GM10248 (cell line): ENCODE data around the gene PTPN2.

Source experiments
- CTCF ChIA-PET: fragments of 300-600 bp; sonication (Branson Sonifier 250); formaldehyde crosslinking; extraction: SDS; loops from one replicate; lab custom pipeline; 2021; ENCODE audit warnings: antibody characterized with exemption; lab: Yijun Ruan, JAX
- POLR2A ChIA-PET: fragments of 350-650 bp; sonication (Branson Sonifier 250); formaldehyde crosslinking; extraction: SDS; loops from one replicate; lab custom pipeline; 2020; ENCODE audit warnings: antibody characterized with exemption; lab: Yijun Ruan, JAX
- DNase-seq: peaks from one replicate; pipeline ENCODE4 v3.0.0; 2012; ENCODE audit errors: extremely low spot score
- CTCF ChIP-seq: IDR thresholded peaks from 2 replicates; pipeline ENCODE4 v1.5.1; 2012; ENCODE audit warnings: mild to moderate bottlenecking, low read depth; ENCODE audit errors: extremely low read depth, missing control alignments, control extremely low read depth

PTPN2 gene

GRCh38 chr18:12872408-12872807 lies 11.6 kb downstream of the PTPN2 start:
- ChIA-PET POLR2A (no interaction called here), CTCF (interaction anchor here (1.6 kb wide), 1 partner anchor 10 kb away, joined by 5 read pairs; no protein-coding TSS in a partner anchor)
- DNase-seq = no peak
- TF ChIP-seq CTCF = no peak

GRCh38 chr18:12868576-12868975 lies 15.5 kb downstream of the PTPN2 start:
- ChIA-PET POLR2A (interaction anchor here (0.6 kb wide), 1 partner anchor 311 kb away, joined by 4 read pairs; no protein-coding TSS in a partner anchor), CTCF (interaction anchor here (1.1 to 1.7 kb wide), 3 partner anchors 13 to 44 kb away, joined by 4 to 5 read pairs (median 4); no protein-coding TSS in a partner anchor)
- TF ChIP-seq CTCF = no peak
- DNase-seq = no peak

- DNase-seq = no peak
- POLR2A ChIA-PET = no interaction called here
- no peak for TF ChIP-seq CTCF
- CTCF ChIA-PET = interaction anchor here (1.7 kb wide), 1 partner anchor 43 kb away, joined by 5 read pairs; no protein-coding TSS in a partner anchor
Observed at GRCh38 chr18:12867441-12868123, 16.5 kb downstream of the PTPN2 start.

- POLR2A ChIA-PET = interaction anchor here (0.9 kb wide), 1 partner anchor 20 kb away, joined by 3 read pairs; no protein-coding TSS in a partner anchor
- no peak for TF ChIP-seq CTCF
- CTCF ChIA-PET = interaction anchor here (0.7 to 5.1 kb wide), 7 partner anchors 11 to 61 kb away, joined by 3 to 21 read pairs (median 6); no protein-coding TSS in a partner anchor
- no peak for DNase-seq
Observed at GRCh38 chr18:12863687-12864216, 20.3 kb downstream of the PTPN2 start.

- CTCF ChIA-PET = interaction anchor here (1.0 to 5.1 kb wide), 9 partner anchors 10 to 32 kb away, joined by 3 to 21 read pairs (median 6); no protein-coding TSS in a partner anchor
- no peak for TF ChIP-seq CTCF
- POLR2A ChIA-PET = no interaction called here
- DNase-seq = no peak
Observed at GRCh38 chr18:12862874-12863482, 21.1 kb downstream of the PTPN2 start.

- ChIA-PET POLR2A (interaction anchor here (0.7 kb wide), 1 partner anchor 14 kb away, joined by 3 read pairs; no protein-coding TSS in a partner anchor), CTCF (interaction anchor here (0.9 to 5.1 kb wide), 9 partner anchors 9 to 32 kb away, joined by 3 to 21 read pairs (median 6); no protein-coding TSS in a partner anchor)
- TF ChIP-seq CTCF = no peak
- DNase-seq = no peak
Observed at GRCh38 chr18:12862467-12862866, 21.6 kb downstream of the PTPN2 start.
